ENCODE results near the gene TASP1. TPM values are rescaled to one million over a fixed set of nuclear protein-coding genes. Genes with fewer than 3 reads are reported as not detected.

The TASP1 gene
- total RNA-seq, 4 donors from 2014 or later: 14.3 to 17.1 (median 15.6) TPM

GRCh38 chr20:13418263-13419229 is 220.2 kb downstream of the TASP1 start:
- peaks cover 0 to 3% (median 0%) of the 10 kb centered on the region in 4 donors for H3K4me1 ChIP-seq
- no peaks in the 10 kb centered on the region for H3K27me3 ChIP-seq
- peaks cover 0 to 13% (median 0%) of the 10 kb centered on the region in 3 donors for H3K36me3 ChIP-seq
- H3K27ac ChIP-seq: no peak overlapping the region
- DNase-seq (ENCODE audit: low spot score in 2 of 2): no peak
- H3K4me3 ChIP-seq: no peak overlapping the region
- H3K9me3 ChIP-seq: no peaks in the 10 kb centered on the region
- TF ChIP-seq EP300 (IDR thresholded peaks at IDR 0.05) (no peak), CTCF (IDR thresholded peaks at IDR 0.05) (no peak), POLR2A (IDR thresholded peaks at IDR 0.05) (no peak)

GRCh38 chr20:13416531-13416930 is 222.2 kb downstream of the TASP1 start:
- WGBS, 2 donors: 89 to 100% methylated on average over 3 of the region's 3 CpGs

GRCh38 chr20:13412806-13413445 is 225.8 kb downstream of the TASP1 start:
- no peak overlapping the region for H3K27ac ChIP-seq
- WGBS, 2 donors: 80 to 85% methylated on average over 3 of the region's 3 CpGs
- no peak for TF ChIP-seq CTCF (IDR thresholded peaks at IDR 0.05)
- TF ChIP-seq EP300 (IDR thresholded peaks at IDR 0.05): no peak

More at GRCh38 chr20:13416531-13416930, 222.2 kb downstream of the TASP1 start:
- Histone ChIP-seq H3K36me3 (peaks cover 0 to 13% (median 0%) of the 10 kb centered on the region in 3 donors), H3K27me3 (no peaks in the 10 kb centered on the region), H3K4me3 (no peak overlapping the region), H3K9me3 (no peaks in the 10 kb centered on the region), H3K4me1 (peaks cover 0 to 3% (median 0%) of the 10 kb centered on the region in 4 donors), H3K27ac (no peak overlapping the region)
- TF ChIP-seq EP300 (IDR thresholded peaks at IDR 0.05) (no peak), POLR2A (IDR thresholded peaks at IDR 0.05) (no peak), CTCF (IDR thresholded peaks at IDR 0.05) (no peak)
- DNase-seq (ENCODE audit: low spot score in 2 of 2): no peak

GRCh38 chr20:13404293-13404692 is 234.4 kb downstream of the TASP1 start:
- no peak for TF ChIP-seq EP300 (IDR thresholded peaks at IDR 0.05)
- no peaks in the 10 kb centered on the region for H3K27me3 ChIP-seq
- H3K27ac ChIP-seq: no peak overlapping the region
- no peak overlapping the region for H3K4me3 ChIP-seq
- no peaks in the 10 kb centered on the region for H3K9me3 ChIP-seq
- no peaks in the 10 kb centered on the region for H3K36me3 ChIP-seq
- peaks cover 0 to 4% (median 0%) of the 10 kb centered on the region in 4 donors for H3K4me1 ChIP-seq
- DNase-seq (ENCODE audit: low spot score in 2 of 2): no peak
- WGBS, 2 donors: 89 to 95% methylated on average over 4 of the region's 4 CpGs

More at GRCh38 chr20:13412806-13413445, 225.8 kb downstream of the TASP1 start:
- DNase-seq (ENCODE audit: low spot score in 2 of 2): no peak
- no peaks in the 10 kb centered on the region for H3K9me3 ChIP-seq
- no peak overlapping the region for H3K4me3 ChIP-seq
- no peaks in the 10 kb centered on the region for H3K4me1 ChIP-seq
- H3K36me3 ChIP-seq: peaks cover 0 to 13% (median 0%) of the 10 kb centered on the region in 3 donors
- no peaks in the 10 kb centered on the region for H3K27me3 ChIP-seq

GRCh38 chr20:13403453-13403852 is 235.3 kb downstream of the TASP1 start:
- WGBS, 2 donors: 50 to 95% methylated on average over 2 of the region's 2 CpGs
- H3K9me3 ChIP-seq: no peaks in the 10 kb centered on the region
- DNase-seq (ENCODE audit: low spot score in 2 of 2): no peak
- peaks cover 0 to 4% (median 0%) of the 10 kb centered on the region in 4 donors for H3K4me1 ChIP-seq
- H3K36me3 ChIP-seq: no peaks in the 10 kb centered on the region
- no peak overlapping the region for H3K4me3 ChIP-seq
- H3K27me3 ChIP-seq: no peaks in the 10 kb centered on the region
- H3K27ac ChIP-seq: no peak overlapping the region
- TF ChIP-seq EP300 (IDR thresholded peaks at IDR 0.05): no peak
- TF ChIP-seq CTCF (IDR thresholded peaks at IDR 0.05): no peak
- TF ChIP-seq POLR2A (IDR thresholded peaks at IDR 0.05): no peak

All from tibial nerve (tissue), 4 donors.